Measurements from ENCODE around the gene IL17B.

DNA sequence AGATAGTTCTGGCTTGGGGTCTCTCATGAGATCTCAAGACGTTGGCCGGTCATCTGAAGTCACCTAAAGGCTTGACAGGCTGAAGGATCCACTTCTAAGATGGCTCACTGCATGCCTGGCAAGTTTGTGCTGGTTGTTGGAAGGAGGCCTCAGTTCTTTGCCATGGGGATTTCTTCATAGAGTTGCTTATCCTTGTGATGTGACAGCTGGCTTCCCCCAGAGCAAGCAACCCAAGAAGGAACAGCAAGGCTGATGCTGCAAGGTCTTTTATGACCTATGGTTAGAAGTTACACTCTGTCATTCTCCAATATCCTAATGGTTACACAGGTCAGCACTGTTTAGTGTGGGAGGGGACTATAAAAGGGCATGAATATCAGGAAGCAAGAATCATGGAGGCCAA lies 54.5 kb downstream of the IL17B start:
- TF ChIP-seq, protein P1, sequence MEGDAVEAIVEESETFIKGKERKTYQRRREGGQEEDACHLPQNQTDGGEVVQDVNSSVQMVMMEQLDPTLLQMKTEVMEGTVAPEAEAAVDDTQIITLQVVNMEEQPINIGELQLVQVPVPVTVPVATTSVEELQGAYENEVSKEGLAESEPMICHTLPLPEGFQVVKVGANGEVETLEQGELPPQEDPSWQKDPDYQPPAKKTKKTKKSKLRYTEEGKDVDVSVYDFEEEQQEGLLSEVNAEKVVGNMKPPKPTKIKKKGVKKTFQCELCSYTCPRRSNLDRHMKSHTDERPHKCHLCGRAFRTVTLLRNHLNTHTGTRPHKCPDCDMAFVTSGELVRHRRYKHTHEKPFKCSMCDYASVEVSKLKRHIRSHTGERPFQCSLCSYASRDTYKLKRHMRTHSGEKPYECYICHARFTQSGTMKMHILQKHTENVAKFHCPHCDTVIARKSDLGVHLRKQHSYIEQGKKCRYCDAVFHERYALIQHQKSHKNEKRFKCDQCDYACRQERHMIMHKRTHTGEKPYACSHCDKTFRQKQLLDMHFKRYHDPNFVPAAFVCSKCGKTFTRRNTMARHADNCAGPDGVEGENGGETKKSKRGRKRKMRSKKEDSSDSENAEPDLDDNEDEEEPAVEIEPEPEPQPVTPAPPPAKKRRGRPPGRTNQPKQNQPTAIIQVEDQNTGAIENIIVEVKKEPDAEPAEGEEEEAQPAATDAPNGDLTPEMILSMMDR (IDR thresholded peaks at IDR 0.05; ENCODE audit: low read length): no peak
- no peak for TF ChIP-seq EZH2 (IDR thresholded peaks at IDR 0.05; ENCODE audit: borderline replicate concordance, low read length)
